ENCODE data around the gene PRKCH.

DNA sequence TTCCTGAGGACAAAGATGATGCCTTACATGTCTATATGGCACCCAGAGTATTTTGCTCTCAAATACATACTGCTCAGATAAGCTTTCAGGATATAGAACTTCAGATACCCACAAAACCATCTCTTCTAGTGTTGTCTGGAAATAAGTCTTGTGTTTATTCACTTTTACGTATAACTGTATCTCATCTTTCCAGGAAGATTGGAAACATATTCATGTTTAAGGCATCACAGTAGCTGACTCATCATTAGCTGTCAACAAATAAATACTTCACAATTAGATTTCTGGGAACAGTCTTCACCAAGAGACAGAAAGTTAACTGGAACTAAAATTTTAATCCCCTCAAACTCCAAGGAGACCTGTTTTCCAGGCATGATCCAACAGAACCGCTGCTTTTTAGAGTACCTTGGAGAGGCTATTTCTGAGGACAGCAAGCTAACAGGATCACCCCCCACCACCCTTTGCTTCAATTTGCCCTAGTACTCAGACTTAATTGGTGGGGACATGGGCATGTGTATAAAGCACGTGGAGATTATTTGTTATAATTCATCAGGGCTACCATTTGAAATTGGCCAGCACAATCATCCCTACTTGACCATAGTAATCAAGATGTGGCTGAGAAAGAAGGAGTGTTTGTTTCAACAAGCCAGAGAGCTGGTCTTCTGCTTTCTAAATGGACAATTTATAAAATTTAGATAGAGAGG lies 244.6 kb downstream of the PRKCH start:
- TF ChIP-seq, protein P1, sequence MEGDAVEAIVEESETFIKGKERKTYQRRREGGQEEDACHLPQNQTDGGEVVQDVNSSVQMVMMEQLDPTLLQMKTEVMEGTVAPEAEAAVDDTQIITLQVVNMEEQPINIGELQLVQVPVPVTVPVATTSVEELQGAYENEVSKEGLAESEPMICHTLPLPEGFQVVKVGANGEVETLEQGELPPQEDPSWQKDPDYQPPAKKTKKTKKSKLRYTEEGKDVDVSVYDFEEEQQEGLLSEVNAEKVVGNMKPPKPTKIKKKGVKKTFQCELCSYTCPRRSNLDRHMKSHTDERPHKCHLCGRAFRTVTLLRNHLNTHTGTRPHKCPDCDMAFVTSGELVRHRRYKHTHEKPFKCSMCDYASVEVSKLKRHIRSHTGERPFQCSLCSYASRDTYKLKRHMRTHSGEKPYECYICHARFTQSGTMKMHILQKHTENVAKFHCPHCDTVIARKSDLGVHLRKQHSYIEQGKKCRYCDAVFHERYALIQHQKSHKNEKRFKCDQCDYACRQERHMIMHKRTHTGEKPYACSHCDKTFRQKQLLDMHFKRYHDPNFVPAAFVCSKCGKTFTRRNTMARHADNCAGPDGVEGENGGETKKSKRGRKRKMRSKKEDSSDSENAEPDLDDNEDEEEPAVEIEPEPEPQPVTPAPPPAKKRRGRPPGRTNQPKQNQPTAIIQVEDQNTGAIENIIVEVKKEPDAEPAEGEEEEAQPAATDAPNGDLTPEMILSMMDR (IDR thresholded peaks at IDR 0.05; ENCODE audit: insufficient read depth, low read length, poor library complexity, severe bottlenecking) = no peak
- TF ChIP-seq EZH2phosphoT487 (conservative IDR thresholded peaks at IDR 0.05; ENCODE audit: low read length) = no peak

Measured in SU-DHL-6 (cell line).